GM18507 (cell line): Measurements from ENCODE around the gene CERS6.
"Not testable (repeated sequence)": the region's sequence is repeated elsewhere in the genome, so short reads cannot be mapped to it uniquely, and the experiment has no call there.

Experiments used
- DNase-seq: peaks from one replicate; pipeline ENCODE4 v3.0.0; 2011; ENCODE audit warnings: low read depth; ENCODE audit not compliant: insufficient read length; ENCODE audit errors: extremely low spot score
- FAIRE-seq: peaks from 2 replicates; lab custom pipeline; 2011; peaks lifted over from hg19 to GRCh38; lab: Jason Lieb, UNC

Gene CERS6

GRCh38 chr2:168650781-168651180 lies 194.7 kb downstream of the CERS6 start:
- FAIRE-seq (no peak), DNase-seq (no peak)

GRCh38 chr2:168652997-168653921 lies 197.2 kb downstream of the CERS6 start:
- DNase-seq, result no peak
- peak; percentile 12 for FAIRE-seq

- no peak for FAIRE-seq
- no peak for DNase-seq
Observed at GRCh38 chr2:168654705-168655104, 198.6 kb downstream of the CERS6 start.

GRCh38 chr2:168655207-168655606 lies 199.1 kb downstream of the CERS6 start:
- DNase-seq, result no peak
- no peak for FAIRE-seq

- DNase-seq, FAIRE-seq: not testable (repeated sequence)
Observed at GRCh38 chr2:168657378-168657777, 201.3 kb downstream of the CERS6 start.

- no peak for FAIRE-seq
- no peak for DNase-seq
Observed at GRCh38 chr2:168658706-168659105, 202.6 kb downstream of the CERS6 start.

GRCh38 chr2:168660870-168661862 lies 205.1 kb downstream of the CERS6 start:
- DNase-seq (no peak), FAIRE-seq (no peak)

GRCh38 chr2:168661863-168662256 lies 205.8 kb downstream of the CERS6 start:
- FAIRE-seq, result no peak
- no peak for DNase-seq

GRCh38 chr2:168662651-168663208 lies 206.7 kb downstream of the CERS6 start:
- FAIRE-seq (no peak), DNase-seq (no peak)

- no peak for DNase-seq
- FAIRE-seq, result no peak
Observed at GRCh38 chr2:168663993-168664392, 207.9 kb downstream of the CERS6 start.

- FAIRE-seq, DNase-seq: not testable (repeated sequence)
Observed at GRCh38 chr2:168664715-168665114, 208.6 kb downstream of the CERS6 start.

- FAIRE-seq (no peak), DNase-seq (no peak)
Observed at GRCh38 chr2:168666339-168666738, 210.3 kb downstream of the CERS6 start.

GRCh38 chr2:168667156-168667555 lies 211.1 kb downstream of the CERS6 start:
- DNase-seq (no peak), FAIRE-seq (no peak)

- DNase-seq (no peak), FAIRE-seq (no peak)
Observed at GRCh38 chr2:168669151-168669550, 213.1 kb downstream of the CERS6 start.

GRCh38 chr2:168670478-168670877 lies 214.4 kb downstream of the CERS6 start:
- DNase-seq (no peak), FAIRE-seq (peak; percentile 56)

- DNase-seq, result no peak
- peak; percentile 26 for FAIRE-seq
Observed at GRCh38 chr2:168671932-168672331, 215.9 kb downstream of the CERS6 start.

- no peak for FAIRE-seq
Observed at GRCh38 chr2:168673265-168674189, 217.5 kb downstream of the CERS6 start.

GRCh38 chr2:168678153-168678853 lies 222.2 kb downstream of the CERS6 start:
- FAIRE-seq (no peak), DNase-seq (no peak)

More at GRCh38 chr2:168673265-168674189, 217.5 kb downstream of the CERS6 start:
- no peak for DNase-seq
